GM12892 (cell line): Measurements from ENCODE around the gene CCNDBP1.

ENCODE experiments used
- DNase-seq: peaks from one replicate; pipeline ENCODE4 v3.0.0; 2011; ENCODE audit not compliant: insufficient read length
- FAIRE-seq: peaks from 2 replicates; lab custom pipeline; 2011; peaks lifted over from hg19 to GRCh38; lab: Jason Lieb, UNC
- POLR2A ChIP-seq: IDR thresholded peaks from 2 replicates; pipeline ENCODE4 v1.6.1; 2011; ENCODE audit warnings: low read depth, low read length, control low read depth
- POLR2AphosphoS5 ChIP-seq: IDR thresholded peaks from 2 replicates; pipeline ENCODE4 v1.6.1; 2011; ENCODE audit warnings: low read depth, low read length, control low read depth
- TAF1 ChIP-seq: IDR thresholded peaks from 2 replicates; pipeline ENCODE4 v1.6.1; 2011; ENCODE audit warnings: low read depth, mild to moderate bottlenecking, control low read depth, low read length, borderline replicate concordance

Gene CCNDBP1

GRCh38 chr15:43199945-43200488, 14.8 kb downstream of the CCNDBP1 start:
- FAIRE-seq (no peak), DNase-seq (no peak)
- TF ChIP-seq POLR2AphosphoS5: no peak
- TF ChIP-seq POLR2A: no peak
- TF ChIP-seq TAF1: no peak

- TF ChIP-seq POLR2A (no peak), TAF1 (no peak), POLR2AphosphoS5 (no peak)
- DNase-seq (no peak), FAIRE-seq (peak; percentile 83)
These were observed 19.1 kb downstream of the CCNDBP1 start for GRCh38 chr15:43204016-43204901.

GRCh38 chr15:43206054-43206453, 20.9 kb downstream of the CCNDBP1 start:
- FAIRE-seq (no peak), DNase-seq (no peak)
- TF ChIP-seq TAF1 (no peak), POLR2A (no peak), POLR2AphosphoS5 (no peak)

GRCh38 chr15:43207024-43207423, 21.8 kb downstream of the CCNDBP1 start:
- peak; percentile 9 for FAIRE-seq
- no peak for TF ChIP-seq POLR2AphosphoS5
- TF ChIP-seq POLR2A: no peak
- TF ChIP-seq TAF1: no peak
- DNase-seq: no peak

GRCh38 chr15:43208052-43209002, 23.1 kb downstream of the CCNDBP1 start:
- DNase-seq: no peak
- TF ChIP-seq POLR2A (no peak), POLR2AphosphoS5 (no peak), TAF1 (no peak)
- no peak for FAIRE-seq

GRCh38 chr15:43209059-43209824, 24.0 kb downstream of the CCNDBP1 start:
- FAIRE-seq: no peak
- no peak for DNase-seq
- TF ChIP-seq POLR2AphosphoS5 (no peak), TAF1 (no peak), POLR2A (no peak)

- no peak for TF ChIP-seq POLR2A
- no peak for TF ChIP-seq POLR2AphosphoS5
- TF ChIP-seq TAF1: no peak
- FAIRE-seq (no peak), DNase-seq (no peak)
These were observed 25.1 kb downstream of the CCNDBP1 start for GRCh38 chr15:43210172-43210745.

- TF ChIP-seq POLR2AphosphoS5 (no peak), TAF1 (no peak), POLR2A (no peak)
- DNase-seq (no peak), FAIRE-seq (no peak)
These were observed 25.6 kb downstream of the CCNDBP1 start for GRCh38 chr15:43210807-43211206.

GRCh38 chr15:43211224-43211735, 26.1 kb downstream of the CCNDBP1 start:
- TF ChIP-seq POLR2AphosphoS5: no peak
- no peak for TF ChIP-seq TAF1
- TF ChIP-seq POLR2A: no peak
- DNase-seq (no peak), FAIRE-seq (no peak)

GRCh38 chr15:43212299-43212698, 27.1 kb downstream of the CCNDBP1 start:
- FAIRE-seq (no peak), DNase-seq (no peak)
- TF ChIP-seq TAF1 (no peak), POLR2AphosphoS5 (no peak), POLR2A (no peak)
